ENCODE measurements around the gene LILRB5. TPM values are rescaled to one million over a fixed set of nuclear protein-coding genes. Genes with fewer than 3 reads are reported as not detected.
A peak's percentile ranks its signal among the peaks of the same experiment; 100 is the strongest.
"Not testable (repeated sequence)": the region's sequence is repeated elsewhere in the genome, so short reads cannot be mapped to it uniquely, and the experiment has no call there.

Gene LILRB5
- total RNA-seq, 1 experiment from 2014 or later, result not detected

DNA sequence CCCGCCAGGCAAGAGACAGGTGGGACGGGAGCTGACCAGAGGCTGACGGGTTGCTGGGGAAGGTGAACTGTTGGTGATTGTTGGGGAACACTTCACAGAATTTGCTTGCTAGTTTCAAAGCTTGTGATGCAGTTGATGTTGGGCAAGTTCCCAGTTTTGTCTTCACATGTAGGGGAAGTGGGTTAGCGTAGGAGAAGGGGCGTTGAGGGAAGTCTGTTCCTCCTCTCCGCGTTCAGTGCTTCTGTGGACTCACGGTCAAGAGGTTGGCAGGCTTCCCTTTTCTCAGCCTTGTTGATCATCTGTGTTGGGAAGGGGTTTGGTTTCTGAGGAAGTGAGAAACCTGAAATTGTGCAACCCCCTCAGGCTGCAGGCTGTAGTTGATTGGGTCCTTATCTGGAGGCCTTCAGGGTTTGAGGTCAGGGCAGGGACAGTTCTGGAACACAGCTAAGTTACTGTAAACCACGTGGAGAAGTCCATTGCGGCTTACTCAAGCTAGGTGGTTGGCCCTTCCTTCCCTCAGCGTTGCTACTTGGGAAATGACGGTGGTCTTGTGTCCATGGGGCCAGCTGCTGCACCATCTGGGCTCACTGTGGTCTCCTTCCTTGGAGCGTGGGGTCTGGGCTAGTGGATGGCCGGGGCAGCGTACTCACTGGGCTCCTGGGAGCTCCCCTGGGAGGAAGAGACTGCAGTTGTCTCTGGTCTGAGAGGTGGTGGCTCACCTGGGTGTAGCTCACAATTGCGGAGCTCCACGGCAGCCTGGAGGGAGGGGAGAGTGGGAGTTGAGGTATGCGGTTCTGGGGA, 48.9 kb downstream of the LILRB5 start:
- no peak overlapping the region for H3K4me3 ChIP-seq (ENCODE audit: low read depth, low read length)
- peaks cover 51% of the 10 kb centered on the region for H3K4me1 Mint-ChIP-seq (ENCODE audit: low read depth, unreplicated experiment)
- H3K9me3 Mint-ChIP-seq (ENCODE audit: unreplicated experiment), result no peaks in the 10 kb centered on the region
- DNase-seq, result peak; percentile 48 to 62
- peaks cover 18% of the 10 kb centered on the region for H3K36me3 ChIP-seq (ENCODE audit: control insufficient read depth, insufficient read depth, low read length)
- H3K9me3 ChIP-seq, result no peaks in the 10 kb centered on the region
- ChIA-PET CTCF (no interaction called here), POLR2A (interaction anchor here (1.1 to 4.8 kb wide), 2 partner anchors 18 to 35 kb away, joined by 3 to 36 read pairs; partner anchors contain the start of genes MBOAT7, TMC4 and TSEN34)
- no peaks in the 10 kb centered on the region for H3K27me3 Mint-ChIP-seq (ENCODE audit: insufficient read depth, unreplicated experiment)
- TF ChIP-seq, protein P1, sequence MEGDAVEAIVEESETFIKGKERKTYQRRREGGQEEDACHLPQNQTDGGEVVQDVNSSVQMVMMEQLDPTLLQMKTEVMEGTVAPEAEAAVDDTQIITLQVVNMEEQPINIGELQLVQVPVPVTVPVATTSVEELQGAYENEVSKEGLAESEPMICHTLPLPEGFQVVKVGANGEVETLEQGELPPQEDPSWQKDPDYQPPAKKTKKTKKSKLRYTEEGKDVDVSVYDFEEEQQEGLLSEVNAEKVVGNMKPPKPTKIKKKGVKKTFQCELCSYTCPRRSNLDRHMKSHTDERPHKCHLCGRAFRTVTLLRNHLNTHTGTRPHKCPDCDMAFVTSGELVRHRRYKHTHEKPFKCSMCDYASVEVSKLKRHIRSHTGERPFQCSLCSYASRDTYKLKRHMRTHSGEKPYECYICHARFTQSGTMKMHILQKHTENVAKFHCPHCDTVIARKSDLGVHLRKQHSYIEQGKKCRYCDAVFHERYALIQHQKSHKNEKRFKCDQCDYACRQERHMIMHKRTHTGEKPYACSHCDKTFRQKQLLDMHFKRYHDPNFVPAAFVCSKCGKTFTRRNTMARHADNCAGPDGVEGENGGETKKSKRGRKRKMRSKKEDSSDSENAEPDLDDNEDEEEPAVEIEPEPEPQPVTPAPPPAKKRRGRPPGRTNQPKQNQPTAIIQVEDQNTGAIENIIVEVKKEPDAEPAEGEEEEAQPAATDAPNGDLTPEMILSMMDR (IDR thresholded peaks at IDR 0.05; ENCODE audit: insufficient read depth in 1 of 2, low read depth in 1 of 2, low read length in 1 of 2, severe bottlenecking in 1 of 2, unreplicated experiment in 1 of 2), result no peak
- H3K36me3 Mint-ChIP-seq (ENCODE audit: insufficient read depth, unreplicated experiment), result peaks cover 99% of the 10 kb centered on the region
- H3K27ac Mint-ChIP-seq (ENCODE audit: unreplicated experiment), result peak overlapping the region; percentile 78
- no TSS peak for BruUV-seq (replicated peaks)
- H3K4me1 ChIP-seq, result peaks cover 79% of the 10 kb centered on the region
- no peaks in the 10 kb centered on the region for H3K27me3 ChIP-seq (replicated peaks; ENCODE audit: control insufficient read depth, insufficient read depth, low read length)
- intact Hi-C loops (cut with micrococcal nuclease; ENCODE audit: unreplicated experiment), result loop anchor here (2.0 kb wide), 1 partner anchor 35 kb away; the partner anchor contains the start of gene TMC4
- H3K4me3 Mint-ChIP-seq (ENCODE audit: unreplicated experiment), result peak overlapping the region; percentile 45

DNA sequence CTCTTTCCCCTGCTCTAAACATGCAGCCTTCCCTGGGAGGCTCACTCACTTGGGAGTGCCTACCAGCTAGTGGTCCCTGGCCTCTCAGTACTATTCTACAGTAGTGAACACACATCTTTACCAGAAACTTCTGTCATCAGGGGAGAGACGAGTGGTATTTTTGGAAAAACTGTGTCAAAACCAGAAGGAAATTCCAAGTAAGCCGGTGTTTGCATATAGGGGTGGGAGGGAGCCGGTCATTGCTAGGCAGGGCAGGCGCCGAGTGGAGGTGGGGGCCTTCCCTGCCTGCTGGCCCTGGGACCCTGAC, 49.4 kb downstream of the LILRB5 start:
- H3K4me1 Mint-ChIP-seq (ENCODE audit: low read depth, unreplicated experiment), result peaks cover 56% of the 10 kb centered on the region
- Histone ChIP-seq H3K9me3 (no peaks in the 10 kb centered on the region), H3K36me3 (ENCODE audit: control insufficient read depth, insufficient read depth, low read length) (peaks cover 21% of the 10 kb centered on the region), H3K27me3 (replicated peaks; ENCODE audit: control insufficient read depth, insufficient read depth, low read length) (no peaks in the 10 kb centered on the region), H3K4me3 (ENCODE audit: low read depth, low read length) (no peak overlapping the region), H3K4me1 (peaks cover 85% of the 10 kb centered on the region)
- no peaks in the 10 kb centered on the region for H3K27me3 Mint-ChIP-seq (ENCODE audit: insufficient read depth, unreplicated experiment)
- ChIA-PET POLR2A (interaction anchor here (1.1 to 4.8 kb wide), 2 partner anchors 17 to 35 kb away, joined by 3 to 36 read pairs; partner anchors contain the start of genes MBOAT7, TMC4 and TSEN34), CTCF (no interaction called here)
- TF ChIP-seq, protein P1 (IDR thresholded peaks at IDR 0.05; ENCODE audit: insufficient read depth in 1 of 2, low read depth in 1 of 2, low read length in 1 of 2, severe bottlenecking in 1 of 2, unreplicated experiment in 1 of 2), result no peak
- H3K4me3 Mint-ChIP-seq (ENCODE audit: unreplicated experiment), result peak overlapping the region; percentile 45
- H3K36me3 Mint-ChIP-seq (ENCODE audit: insufficient read depth, unreplicated experiment), result peaks cover 99% of the 10 kb centered on the region
- no peaks in the 10 kb centered on the region for H3K9me3 Mint-ChIP-seq (ENCODE audit: unreplicated experiment)
- BruUV-seq (replicated peaks), result no TSS peak
- intact Hi-C loops (cut with micrococcal nuclease; ENCODE audit: unreplicated experiment), result no loop called here
- peak overlapping the region; percentile 78 for H3K27ac Mint-ChIP-seq (ENCODE audit: unreplicated experiment)
- DNase-seq, result no peak

DNA sequence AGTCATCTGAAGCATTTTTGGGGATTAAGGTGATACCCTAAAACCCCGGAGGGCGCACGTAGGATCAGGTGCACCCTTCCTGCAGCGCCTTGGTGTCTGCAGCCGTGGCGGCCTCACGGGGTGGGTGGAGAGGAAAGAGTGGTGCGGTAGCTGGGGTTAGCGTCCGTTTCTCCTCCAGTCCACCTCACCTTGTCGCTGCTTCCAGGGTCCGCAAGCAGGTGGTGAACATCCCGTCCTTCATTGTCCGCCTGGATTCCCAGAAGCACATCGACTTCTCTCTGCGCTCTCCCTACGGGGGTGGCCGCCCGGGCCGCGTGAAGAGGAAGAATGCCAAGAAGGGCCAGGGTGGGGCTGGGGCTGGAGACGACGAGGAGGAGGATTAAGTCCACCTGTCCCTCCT, 49.9 kb downstream of the LILRB5 start:
- DNase-seq, result not testable (repeated sequence)

More for the DNA sequence above, 49.9 kb downstream of the LILRB5 start:
- Mint-ChIP-seq H3K36me3 (ENCODE audit: insufficient read depth, unreplicated experiment) (peaks cover 99% of the 10 kb centered on the region), H3K4me3 (ENCODE audit: unreplicated experiment) (peak overlapping the region; percentile 45), H3K4me1 (ENCODE audit: low read depth, unreplicated experiment) (peaks cover 59% of the 10 kb centered on the region), H3K27ac (ENCODE audit: unreplicated experiment) (peak overlapping the region; percentile 78)
- BruUV-seq (replicated peaks); H3K9me3 Mint-ChIP-seq (ENCODE audit: unreplicated experiment); H3K4me3 ChIP-seq (ENCODE audit: low read depth, low read length); intact Hi-C loops (cut with micrococcal nuclease; ENCODE audit: unreplicated experiment); H3K27me3 Mint-ChIP-seq (ENCODE audit: insufficient read depth, unreplicated experiment); H3K9me3 ChIP-seq; H3K27me3 ChIP-seq (replicated peaks; ENCODE audit: control insufficient read depth, insufficient read depth, low read length); CTCF ChIA-PET: not testable (repeated sequence)
- H3K36me3 ChIP-seq (ENCODE audit: control insufficient read depth, insufficient read depth, low read length), result peaks cover 23% of the 10 kb centered on the region
- peaks cover 89% of the 10 kb centered on the region for H3K4me1 ChIP-seq
- POLR2A ChIA-PET, result interaction anchor here (4.8 kb wide), 1 partner anchor 17 kb away, joined by 36 read pairs; the partner anchor contains the start of genes MBOAT7 and TSEN34
